K562 (cell line): Measurements from ENCODE around the gene CLCN5. TPM values are rescaled to one million over a fixed set of nuclear protein-coding genes. Genes with fewer than 3 reads are reported as not detected.
A peak's percentile ranks its signal among the peaks of the same experiment; 100 is the strongest.

Experiments used
- ATAC-seq: fragments of 200-7000 bp; cut with Tn5 transposase; 3 replicates; pipeline ENCODE4 v1.9.1; 2020; ENCODE audit warnings: moderate library complexity
- BruUV-seq: library from RNA; stranded (reverse); fragments of 400-500 nt; replicated peaks from 2 replicates; lab custom pipeline; 2021; lab: Mats Ljungman, UMichigan
- CTCF ChIA-PET: fragments of 300-600 bp; formaldehyde crosslinking; extraction: SDS; loops from one replicate; lab custom pipeline; 2021; ENCODE audit warnings: low intra/inter-chr PET ratio; lab: Yijun Ruan, JAX
- POLR2A ChIA-PET: fragments of 300-600, 350-650 bp; sonication (Branson Sonifier 250); formaldehyde crosslinking; extraction: SDS; loops from one replicate; lab custom pipeline; 2021; ENCODE audit warnings: antibody characterized with exemption, inconsistent platforms; lab: Yijun Ruan, JAX
- DNase-seq, 4 experiments: peaks; one replicate each; pipeline versions ENCODE4 v3.0.0 to v3.0.0-alpha.2; 2011 to 2018; ENCODE audit warnings: low spot score in 3 of 4, mixed read lengths in 3 of 4; ENCODE audit errors: extremely low read depth in 1 of 4
- FAIRE-seq: peaks from 2 replicates; lab custom pipeline; 2011; peaks lifted over from hg19 to GRCh38; lab: Jason Lieb, UNC
- H2AFZ ChIP-seq: 2 replicates; pipeline ENCODE4 v1.6.0; 2011; ENCODE audit warnings: low read depth, low read length, control low read depth, inconsistent platforms
- H3K27ac ChIP-seq: fragments of 200-600 bp; 3 replicates; pipeline ENCODE4 v1.8.0; 2011; ENCODE audit warnings: low read depth, mild to moderate bottlenecking, control low read depth, inconsistent platforms, low read length, moderate library complexity, mixed read lengths; ENCODE audit errors: extremely low read depth
- H3K27me3 ChIP-seq, 2 experiments: fragments of 300-600 bp in 1 of 2; 2 replicates in 1 of 2; 3 replicates in 1 of 2; pipeline versions ENCODE4 v1.6.0 to v1.8.0; 2011; ENCODE audit warnings: inconsistent platforms in 2 of 2, low read length in 2 of 2, mild to moderate bottlenecking in 1 of 2, mixed read lengths in 1 of 2, moderate library complexity in 1 of 2; ENCODE audit not compliant: control insufficient read depth in 2 of 2, insufficient read depth in 2 of 2
- H3K36me3 ChIP-seq: fragments of 300-600 bp; 3 replicates; pipeline ENCODE4 v1.8.0; 2011; ENCODE audit warnings: mild to moderate bottlenecking, low read length, inconsistent platforms; ENCODE audit not compliant: control insufficient read depth, insufficient read depth
- H3K4me1 ChIP-seq, 2 experiments: fragments of 200-600 bp in 1 of 2; replicated peaks in 1 of 2; 2 replicates in 1 of 2; 3 replicates in 1 of 2; pipeline versions ENCODE4 v1.5.1 to v1.8.0; 2011; ENCODE audit warnings: inconsistent platforms in 2 of 2, low read length in 2 of 2, mild to moderate bottlenecking in 1 of 2, mixed read lengths in 1 of 2, moderate library complexity in 1 of 2; ENCODE audit not compliant: control insufficient read depth in 2 of 2, insufficient read depth in 2 of 2
- H3K4me2 ChIP-seq: 2 replicates; pipeline ENCODE4 v1.6.1; 2011; ENCODE audit warnings: low read length, control low read depth, inconsistent platforms, mixed read lengths; ENCODE audit not compliant: insufficient read depth
- H3K4me3 ChIP-seq: fragments of 200-600 bp; sonication (generic), shearing (Covaris generic); 2 replicates; pipeline ENCODE4 v1.5.1; 2016; ENCODE audit warnings: control low read depth, inconsistent platforms
- H3K79me2 ChIP-seq: fragments of 200-600 bp; 3 replicates; pipeline ENCODE4 v1.8.0; 2011; ENCODE audit warnings: low read length, inconsistent platforms; ENCODE audit not compliant: control insufficient read depth, insufficient read depth
- H3K9ac ChIP-seq, 2 experiments: 2 replicates each; pipeline versions ENCODE4 v1.6.0 to v1.6.1; 2011; ENCODE audit warnings: low read depth in 2 of 2, low read length in 2 of 2, control low read depth in 1 of 2, inconsistent platforms in 1 of 2, mild to moderate bottlenecking in 1 of 2, mixed read lengths in 1 of 2; ENCODE audit not compliant: insufficient read depth in 1 of 2
- H3K9me1 ChIP-seq: one replicate; pipeline ENCODE4 v1.6.0; 2011; ENCODE audit warnings: inconsistent platforms, mild to moderate bottlenecking, low read length, moderate library complexity; ENCODE audit not compliant: control insufficient read depth, insufficient read depth
- H3K9me3 ChIP-seq: replicated peaks from 2 replicates; pipeline ENCODE4 v1.5.1; 2011; ENCODE audit warnings: low read depth, low read length, inconsistent platforms; ENCODE audit not compliant: control insufficient read depth, insufficient read depth
- H4K20me1 ChIP-seq: replicated peaks from 2 replicates; pipeline ENCODE4 v1.6.1; 2011; ENCODE audit warnings: low read length, inconsistent platforms, mixed read lengths; ENCODE audit not compliant: control insufficient read depth, insufficient read depth
- CBX5 ChIP-seq: IDR thresholded peaks from 2 replicates; pipeline ENCODE4 v1.6.1; 2014; ENCODE audit warnings: low read depth, borderline replicate concordance
- EWSR1 ChIP-seq: fragments of 450-650 bp; IDR thresholded peaks from 2 replicates; pipeline ENCODE4 v1.6.1; 2018; ENCODE audit warnings: borderline replicate concordance, mild to moderate bottlenecking, low read depth, moderate library complexity; ENCODE audit not compliant: partially characterized antibody
- HMG20B ChIP-seq: fragments of 250-450 bp; sonication (Bioruptor Pico); IDR thresholded peaks from 2 replicates; pipeline ENCODE4 v1.5.0; 2021; ENCODE audit warnings: mild to moderate bottlenecking
- MYNN ChIP-seq, 2 experiments: sonication (generic); formaldehyde crosslinking in 1 of 2; IDR thresholded peaks; 2 replicates each; pipeline versions ENCODE4 v1.5.0 to v1.6.1; 2016 to 2020; ENCODE audit warnings: antibody characterized with exemption in 1 of 2, missing genetic modification reagents in 1 of 2
- POLR2AphosphoS5 ChIP-seq: IDR thresholded peaks from 2 replicates; pipeline ENCODE4 v1.6.1; 2011; ENCODE audit warnings: mild to moderate bottlenecking, low read depth, low read length, moderate library complexity; ENCODE audit not compliant: control insufficient read depth, insufficient read depth
- POLR2G ChIP-seq: fragments of 200-400 bp; formaldehyde crosslinking; IDR thresholded peaks from 2 replicates; pipeline ENCODE4 v1.6.1; 2017; ENCODE audit warnings: low read depth, mild to moderate bottlenecking, antibody characterized with exemption, low read length, moderate library complexity
- RFX1 ChIP-seq: fragments of 450-650 bp; IDR thresholded peaks from 2 replicates; pipeline ENCODE4 v1.6.1; 2016; ENCODE audit warnings: mild to moderate bottlenecking, moderate library complexity
- XRCC3 ChIP-seq: fragments of 450-650 bp; IDR thresholded peaks from 2 replicates; pipeline ENCODE4 v1.6.1; 2017; ENCODE audit warnings: mild to moderate bottlenecking, moderate library complexity
- ZNF282 ChIP-seq: sonication (generic); formaldehyde crosslinking; IDR thresholded peaks from 2 replicates; pipeline ENCODE4 v1.8.1; 2023; ENCODE audit warnings: missing genetic modification reagents
- ZNF347 ChIP-seq: fragments of 450-650 bp; formaldehyde crosslinking; IDR thresholded peaks from 2 replicates; pipeline ENCODE4 v1.4.0; 2020; ENCODE audit warnings: low read depth, mild to moderate bottlenecking, moderate library complexity
- ZNF586 ChIP-seq: fragments of 450-650 bp; formaldehyde crosslinking; conservative IDR thresholded peaks from 2 replicates; pipeline ENCODE4 v1.4.0; 2020; ENCODE audit warnings: mild to moderate bottlenecking, moderate library complexity
- WGBS: fragments of 100-300 bp; shearing (Covaris generic); methylation state at CpG from one replicate; pipeline ENCODE4 v1.1.6; 2016; ENCODE audit warnings: low coverage, mixed read lengths; ENCODE audit not compliant: insufficient coverage; ENCODE audit errors: missing lambda C conversion rate; 5-methylcytosine and 5-hydroxymethylcytosine counted together
- in situ Hi-C: fragments of 300-500 bp; cut with MboI; formaldehyde crosslinking; loops from 4 replicates; pipeline ENCODE4 v1.15.0; 2018; ENCODE audit warnings: inconsistent platforms, mixed read lengths
- intact Hi-C: fragments of 100-400 bp; cut with micrococcal nuclease; formaldehyde crosslinking; loops from 2 replicates; pipeline ENCODE4 v1.14.2; 2022
- polyA plus RNA-seq, 8 experiments: library from polyadenylated mRNA; depleted of rRNA in 4 of 8; stranded (reverse) in 5 of 8; unstranded in 3 of 8; fragments of >200 nt; fragmentation: Nextera tagmentation in 2 of 8; fragmentation: Illumina TruSeq in 1 of 8; extraction: Ambion mirVana in 2 of 8; extraction: Trizol in 1 of 8; gene quantifications; 2 replicates each; pipeline versions ENCODE4 v1.2.1 to v1.2.3, GENCODE V29; 2011 to 2014; ENCODE audit warnings: inconsistent platforms in 1 of 8, missing spikeins in 1 of 8
- total RNA-seq, 7 experiments: library from RNA; depleted of rRNA in 6 of 7; stranded (reverse); fragments of >200 nt in 6 of 7; fragmentation: Illumina TruSeq in 2 of 7; extraction: Trizol in 2 of 7; gene quantifications; 2 replicates each; pipeline versions ENCODE4 v1.2.1 to v1.2.3, GENCODE V29; 2011 to 2021; ENCODE audit warnings: low replicate concordance in 1 of 7
- TF ChIP-seq, protein P1 (sequence below), 2 experiments: fragments of 150-350 bp in 1 of 2; IDR thresholded peaks; 2 replicates each; pipeline ENCODE4 v1.6.1; 2012 to 2016; ENCODE audit warnings: low read depth in 2 of 2, low read length in 2 of 2, mild to moderate bottlenecking in 1 of 2, moderate library complexity in 1 of 2

The CLCN5 gene
- total and polyA plus RNA-seq, 9 of the 15 experiments (the other 6 are each of a cell fraction or from before 2014, with no cell fraction given): 0.94 to 11.8 (median 7.1) TPM

DNA sequence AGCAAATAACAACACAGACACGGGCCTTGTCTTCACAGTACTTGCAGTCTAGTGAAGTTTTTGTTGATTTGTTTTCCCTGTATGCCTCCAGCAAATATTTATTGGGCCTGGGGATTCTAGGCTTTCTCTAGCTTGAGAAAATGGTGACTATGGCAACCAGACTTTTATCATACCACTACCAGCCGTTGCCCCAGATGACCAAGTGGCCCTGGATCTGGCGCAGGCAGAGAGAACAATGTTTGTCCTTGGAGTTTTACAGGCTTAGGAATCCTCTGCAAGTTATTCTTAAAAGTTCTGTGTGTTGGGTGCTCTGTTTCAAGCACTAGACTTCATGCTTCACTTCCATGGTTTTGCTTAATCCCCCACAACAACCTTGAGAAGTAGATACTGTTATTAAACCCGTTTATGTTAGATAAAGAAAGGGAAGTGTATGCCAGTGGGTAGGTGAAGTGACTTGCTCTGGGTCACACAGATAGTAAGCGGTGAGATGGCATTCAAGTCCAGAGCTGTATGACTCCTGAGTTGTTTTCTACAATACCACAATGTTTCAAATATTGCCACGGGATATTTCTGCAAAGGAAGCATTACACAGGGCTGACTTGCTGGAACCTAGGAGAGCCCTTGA, 183.8 kb downstream of the CLCN5 start:
- H3K36me3 ChIP-seq: no peaks in the 10 kb centered on the region
- BruUV-seq: no TSS peak
- WGBS: 25% methylated on average over 6 of the region's 6 CpGs
- H3K27me3 ChIP-seq: no peaks in the 10 kb centered on the region
- H3K9me3 ChIP-seq: no peaks in the 10 kb centered on the region
- H3K4me1 ChIP-seq: no peaks in the 10 kb centered on the region
- H3K27ac ChIP-seq: no peak overlapping the region
- intact Hi-C loops: no loop called here
- no peaks in the 10 kb centered on the region for H3K9me1 ChIP-seq
- H3K4me3 ChIP-seq: no peak overlapping the region
- TF ChIP-seq ZNF586 (CRISPR knock-in tag) (no peak), MYNN (IDR thresholded peaks at IDR 0.05) (0 out of 2 replicates have a peak, but pooled peaks have one; percentile 50), MYNN (CRISPR knock-in tag; IDR thresholded peaks at IDR 0.05) (no peak), RFX1 (peak; percentile 38)
- ChIA-PET POLR2A (interaction anchor here (0.7 kb wide), 1 partner anchor 46 kb away, joined by 3 read pairs; no protein-coding TSS in a partner anchor), CTCF (no interaction called here)
- no peaks in the 10 kb centered on the region for H4K20me1 ChIP-seq
- no peak for DNase-seq
- in situ Hi-C loops: loop anchor here (10.0 kb wide), 1 partner anchor 179 kb away; no protein-coding TSS in a partner anchor
- no peak overlapping the region for H3K4me2 ChIP-seq
- H2AFZ ChIP-seq: no peak overlapping the region
- no peak overlapping the region for H3K9ac ChIP-seq
- no peak for FAIRE-seq
- no peak for ATAC-seq
- no peaks in the 10 kb centered on the region for H3K79me2 ChIP-seq

DNA sequence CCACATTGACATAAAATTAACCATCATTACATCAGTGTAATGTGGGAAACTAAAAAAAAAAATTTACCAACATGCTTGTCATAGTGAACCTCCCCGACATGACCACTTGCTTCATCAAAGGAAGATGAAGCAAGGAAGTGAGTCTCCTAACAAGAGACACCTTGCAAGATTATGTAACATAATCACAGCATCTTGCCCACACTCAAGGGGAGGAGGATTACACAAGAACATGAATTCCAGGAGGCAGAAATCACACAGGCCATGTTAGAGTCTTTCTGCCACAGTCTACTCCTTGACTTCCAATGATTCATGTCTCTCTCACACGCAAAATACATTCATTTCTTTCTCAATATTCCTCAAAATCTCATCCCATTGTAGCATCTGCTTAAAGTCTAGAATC, 185.1 kb downstream of the CLCN5 start:
- FAIRE-seq (no peak), ATAC-seq (no peak), DNase-seq (no peak)
- in situ Hi-C loops (loop anchor here (10.0 kb wide), 1 partner anchor 177 kb away; no protein-coding TSS in a partner anchor), intact Hi-C loops (no loop called here)
- Histone ChIP-seq H3K9ac (no peak overlapping the region), H3K27ac (no peak overlapping the region), H3K79me2 (no peaks in the 10 kb centered on the region), H2AFZ (no peak overlapping the region), H3K4me3 (no peak overlapping the region), H3K27me3 (no peaks in the 10 kb centered on the region), H3K9me3 (no peaks in the 10 kb centered on the region), H3K4me2 (no peak overlapping the region), H3K36me3 (no peaks in the 10 kb centered on the region), H4K20me1 (no peaks in the 10 kb centered on the region), H3K4me1 (no peaks in the 10 kb centered on the region), H3K9me1 (no peaks in the 10 kb centered on the region)
- 14% methylated on average over 2 of the region's 2 CpGs for whole genome bisulfite sequencing
- ChIA-PET POLR2A (no interaction called here), CTCF (no interaction called here)
- BruUV-seq: no TSS peak
- no peak for TF ChIP-seq ZNF282
- TF ChIP-seq POLR2AphosphoS5: no peak
- TF ChIP-seq EWSR1: no peak
- TF ChIP-seq XRCC3: no peak
- TF ChIP-seq POLR2G: no peak
- no peak for TF ChIP-seq CBX5
- TF ChIP-seq, protein P1, sequence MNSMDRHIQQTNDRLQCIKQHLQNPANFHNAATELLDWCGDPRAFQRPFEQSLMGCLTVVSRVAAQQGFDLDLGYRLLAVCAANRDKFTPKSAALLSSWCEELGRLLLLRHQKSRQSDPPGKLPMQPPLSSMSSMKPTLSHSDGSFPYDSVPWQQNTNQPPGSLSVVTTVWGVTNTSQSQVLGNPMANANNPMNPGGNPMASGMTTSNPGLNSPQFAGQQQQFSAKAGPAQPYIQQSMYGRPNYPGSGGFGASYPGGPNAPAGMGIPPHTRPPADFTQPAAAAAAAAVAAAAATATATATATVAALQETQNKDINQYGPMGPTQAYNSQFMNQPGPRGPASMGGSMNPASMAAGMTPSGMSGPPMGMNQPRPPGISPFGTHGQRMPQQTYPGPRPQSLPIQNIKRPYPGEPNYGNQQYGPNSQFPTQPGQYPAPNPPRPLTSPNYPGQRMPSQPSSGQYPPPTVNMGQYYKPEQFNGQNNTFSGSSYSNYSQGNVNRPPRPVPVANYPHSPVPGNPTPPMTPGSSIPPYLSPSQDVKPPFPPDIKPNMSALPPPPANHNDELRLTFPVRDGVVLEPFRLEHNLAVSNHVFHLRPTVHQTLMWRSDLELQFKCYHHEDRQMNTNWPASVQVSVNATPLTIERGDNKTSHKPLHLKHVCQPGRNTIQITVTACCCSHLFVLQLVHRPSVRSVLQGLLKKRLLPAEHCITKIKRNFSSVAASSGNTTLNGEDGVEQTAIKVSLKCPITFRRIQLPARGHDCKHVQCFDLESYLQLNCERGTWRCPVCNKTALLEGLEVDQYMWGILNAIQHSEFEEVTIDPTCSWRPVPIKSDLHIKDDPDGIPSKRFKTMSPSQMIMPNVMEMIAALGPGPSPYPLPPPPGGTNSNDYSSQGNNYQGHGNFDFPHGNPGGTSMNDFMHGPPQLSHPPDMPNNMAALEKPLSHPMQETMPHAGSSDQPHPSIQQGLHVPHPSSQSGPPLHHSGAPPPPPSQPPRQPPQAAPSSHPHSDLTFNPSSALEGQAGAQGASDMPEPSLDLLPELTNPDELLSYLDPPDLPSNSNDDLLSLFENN (IDR thresholded peaks at IDR 0.05; ENCODE audit: low read depth in 2 of 2, low read length in 2 of 2): no peak
- TF ChIP-seq ZNF347 (CRISPR knock-in tag): no peak
- TF ChIP-seq HMG20B (CRISPR knock-in tag): no peak
